AG10803 (cell line): ENCODE measurements around the gene GPR152.

Source experiments
- DNase-seq: peaks from one replicate; pipeline ENCODE4 v3.0.0; 2010; ENCODE audit warnings: low read depth
- H3K4me3 ChIP-seq: 2 replicates; pipeline ENCODE4 v1.5.1; 2011; ENCODE audit warnings: mild to moderate bottlenecking, low read length, control low read depth
- CTCF ChIP-seq: conservative IDR thresholded peaks from 2 replicates; pipeline ENCODE4 v1.5.1; 2011; ENCODE audit warnings: mild to moderate bottlenecking, low read length, control low read depth, inconsistent platforms

GPR152 gene

GRCh38 chr11:67416416-67417335 is 35.9 kb downstream of the GPR152 start:
- no peak for DNase-seq
- no peak overlapping the region for H3K4me3 ChIP-seq
- TF ChIP-seq CTCF: no peak

DNA sequence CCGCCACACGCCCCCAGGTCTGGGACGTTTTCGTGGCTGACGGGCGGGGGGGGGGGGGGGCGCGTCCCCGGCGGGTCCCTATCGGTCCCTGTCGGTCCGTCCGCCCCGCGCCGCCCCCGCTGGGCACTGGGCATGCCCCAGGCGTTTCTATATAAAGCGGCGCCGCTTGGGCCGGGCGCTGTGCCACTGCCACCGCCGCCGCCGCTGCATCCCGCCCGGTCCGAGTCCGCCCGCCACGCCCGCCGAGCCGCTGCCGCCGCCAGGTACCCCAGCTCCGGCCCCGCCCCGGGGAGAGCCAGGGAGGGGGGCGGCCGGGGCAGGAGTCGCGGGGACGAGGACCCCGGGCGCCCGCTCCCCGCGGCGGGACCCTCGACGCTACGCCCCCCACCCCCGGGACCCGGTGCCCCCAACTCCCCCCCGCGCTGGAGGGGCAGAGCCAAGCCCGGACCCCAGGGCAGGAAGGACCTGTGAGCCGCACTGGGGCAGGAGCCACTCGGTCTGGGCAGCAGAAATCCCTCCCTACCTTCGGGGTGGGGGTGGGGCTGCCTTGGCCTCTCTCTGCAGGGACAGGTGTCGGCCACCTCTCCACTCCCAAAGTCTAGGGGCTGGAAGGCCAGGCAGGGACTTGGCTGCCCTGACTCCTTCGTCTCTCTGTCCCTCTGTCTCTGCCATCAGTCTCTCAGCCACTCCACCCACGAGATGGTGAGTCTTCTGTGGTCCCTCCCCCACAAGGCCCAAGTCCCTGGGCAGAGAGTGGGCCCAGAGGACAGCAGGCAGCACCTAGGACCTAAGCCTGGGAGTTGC is 36.8 kb downstream of the GPR152 start, which contains the start of gene CARNS1:
CARNS1 (plus strand) TSS at position 178 of the 804 bp plus-strand sequence; CDS start at position 700, 522 bp downstream.
- no peak for DNase-seq
- TF ChIP-seq CTCF: no peak
- peak within 1 kb of the TSS; percentile 37 for H3K4me3 ChIP-seq

DNA sequence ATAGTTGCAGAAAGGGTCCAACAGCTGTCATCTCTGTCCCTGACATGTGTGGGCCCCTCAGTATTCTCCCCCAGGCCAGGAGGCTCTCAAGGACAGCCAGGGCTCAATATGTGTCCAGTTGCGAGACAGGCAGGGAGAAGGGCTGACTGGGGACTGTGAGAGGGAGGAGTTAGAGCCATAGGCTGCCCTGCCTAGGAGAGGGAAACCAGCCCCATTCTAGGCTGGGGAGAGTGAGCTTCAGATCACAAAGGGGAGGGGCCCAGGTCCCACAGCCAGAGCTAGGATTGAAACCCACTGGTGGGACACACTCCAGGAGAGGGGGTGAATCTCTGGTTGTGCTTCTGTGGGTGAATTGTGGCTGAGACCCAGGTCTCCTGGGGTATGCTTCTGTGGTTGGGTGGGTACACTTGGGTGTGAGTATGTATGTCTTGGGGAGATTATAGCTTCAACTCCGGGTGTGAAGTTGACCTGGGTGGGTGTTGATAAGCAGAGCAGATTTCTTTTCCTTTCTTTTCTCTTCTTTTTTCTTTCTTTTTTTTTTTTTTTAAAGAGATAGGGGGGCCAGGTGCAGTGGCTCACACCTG is 39.2 kb downstream of the GPR152 start:
- no peak for DNase-seq
- H3K4me3 ChIP-seq: no peak overlapping the region
- TF ChIP-seq CTCF: no peak

DNA sequence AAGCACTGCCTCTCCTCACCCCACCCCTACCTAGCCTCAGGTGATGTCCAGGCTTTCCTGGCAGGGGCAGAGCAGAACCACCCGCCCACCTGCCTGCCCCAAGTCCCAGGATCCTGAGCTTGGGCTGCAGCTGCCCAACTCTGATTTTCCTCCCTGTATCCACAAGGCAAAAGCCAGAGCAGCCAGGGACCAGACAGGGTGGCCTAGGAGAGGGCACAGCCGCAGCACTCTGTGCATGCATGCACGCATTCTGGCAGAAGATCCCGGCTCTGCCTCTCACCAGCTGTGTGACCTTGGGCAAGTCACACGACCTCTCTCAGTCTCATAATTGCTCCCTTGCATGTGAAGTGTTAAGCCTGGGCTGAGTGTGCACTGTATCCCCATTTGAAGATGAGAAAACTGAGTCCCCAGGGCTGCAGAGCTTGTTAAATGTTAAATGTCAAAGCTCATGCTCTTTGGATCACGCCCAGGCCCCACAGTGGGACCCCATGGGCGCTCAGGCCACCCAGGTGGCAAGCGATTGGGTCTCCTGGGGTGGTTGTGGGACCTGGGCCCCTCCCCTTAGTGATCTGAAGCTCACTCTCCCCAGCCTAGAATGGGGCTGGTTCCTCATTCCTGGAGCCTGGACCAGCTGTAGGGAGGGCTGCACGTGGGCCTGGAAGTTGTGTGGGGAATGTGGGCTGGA is 39.9 kb downstream of the GPR152 start:
- DNase-seq: no peak
- TF ChIP-seq CTCF: no peak
- no peak overlapping the region for H3K4me3 ChIP-seq

DNA sequence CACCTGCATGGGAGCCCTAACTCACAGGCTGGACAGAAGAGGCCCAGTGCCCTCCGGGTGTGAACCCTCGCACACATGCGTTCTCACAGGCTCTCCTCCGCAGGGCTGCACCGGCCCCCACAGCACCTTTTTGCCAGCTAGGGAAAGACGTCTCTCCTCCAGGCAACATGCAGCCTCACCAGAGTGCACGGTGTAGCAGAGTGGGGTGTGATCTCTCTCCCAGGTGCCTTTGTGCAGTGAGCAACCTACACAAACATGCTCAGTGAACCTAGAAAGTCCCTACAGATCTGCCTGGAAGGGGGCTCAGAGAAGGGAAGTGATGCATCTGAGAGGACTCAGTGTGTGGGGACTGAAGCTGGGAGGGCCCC is 40.8 kb downstream of the GPR152 start:
- no peak overlapping the region for H3K4me3 ChIP-seq
- no peak for TF ChIP-seq CTCF
- DNase-seq: no peak

DNA sequence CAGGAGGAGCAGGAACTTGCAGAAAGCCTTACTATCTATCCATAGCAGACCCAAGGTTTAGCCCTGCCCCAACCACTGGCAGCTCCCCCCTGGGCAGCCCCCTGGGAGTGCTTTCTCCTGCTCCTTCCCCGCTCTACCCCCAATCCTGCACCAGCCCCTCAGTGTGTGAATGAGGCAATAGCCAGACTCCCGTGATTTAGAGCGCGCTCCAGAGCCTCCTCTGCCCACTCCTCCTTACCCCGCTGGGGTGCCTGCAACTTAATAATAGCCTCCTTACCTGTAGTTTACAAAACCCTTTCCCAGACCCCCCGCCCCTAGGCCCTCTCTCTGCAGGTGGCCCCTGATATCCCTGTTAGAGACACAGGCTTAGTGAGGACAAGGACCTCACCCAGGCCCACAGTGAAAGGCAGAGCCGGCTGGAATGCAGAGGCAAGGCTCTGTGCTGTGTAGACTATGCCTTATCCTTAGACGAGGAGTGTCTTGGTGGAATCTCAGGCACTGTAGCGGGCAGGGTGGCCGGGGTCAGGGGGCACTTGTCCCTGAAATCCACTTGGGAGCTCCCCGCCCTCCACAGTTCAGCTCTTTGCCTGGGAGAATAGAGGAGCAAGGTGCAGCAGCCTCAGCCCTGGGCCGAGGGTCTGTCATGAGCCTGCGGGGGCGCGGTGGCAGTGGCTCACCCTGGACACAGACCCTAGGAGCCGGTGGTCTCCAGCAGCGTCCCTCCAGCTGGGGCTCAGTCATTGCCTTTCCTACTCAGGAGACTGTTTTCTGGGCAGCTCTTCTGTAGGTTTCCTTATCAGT is 41.3 kb downstream of the GPR152 start:
- TF ChIP-seq CTCF: no peak
- no peak overlapping the region for H3K4me3 ChIP-seq
- no peak for DNase-seq
